ENCODE results near the gene SERPINA10. TPM values are rescaled to one million over a fixed set of nuclear protein-coding genes. Genes with fewer than 3 reads are reported as not detected.

Gene SERPINA10
- total RNA-seq, 1 donor from 2014 or later: not detected

- no peak overlapping the region for H3K27ac Mint-ChIP-seq (ENCODE audit: unreplicated experiment)
- no peak for DNase-seq (ENCODE audit: low spot score)
- H3K4me3 Mint-ChIP-seq (ENCODE audit: unreplicated experiment): no peak overlapping the region
- peaks cover 3% of the 10 kb centered on the region for H3K9me3 Mint-ChIP-seq (ENCODE audit: low read depth)
- TF ChIP-seq CTCF (IDR thresholded peaks at IDR 0.05): no peak
- H3K36me3 Mint-ChIP-seq (ENCODE audit: low read depth): no peaks in the 10 kb centered on the region
- H3K27me3 Mint-ChIP-seq (ENCODE audit: low read depth): peaks cover 9% of the 10 kb centered on the region
- no peaks in the 10 kb centered on the region for H3K4me1 Mint-ChIP-seq (ENCODE audit: low read depth)
These were observed 37.8 kb upstream of the SERPINA10 start for GRCh38 chr14:94330857-94331256.

GRCh38 chr14:94330432-94330831, 37.4 kb upstream of the SERPINA10 start:
- no peak for TF ChIP-seq CTCF (IDR thresholded peaks at IDR 0.05)
- no peaks in the 10 kb centered on the region for H3K36me3 Mint-ChIP-seq (ENCODE audit: low read depth)
- no peak overlapping the region for H3K27ac Mint-ChIP-seq (ENCODE audit: unreplicated experiment)
- H3K4me1 Mint-ChIP-seq (ENCODE audit: low read depth): no peaks in the 10 kb centered on the region
- no peak overlapping the region for H3K4me3 Mint-ChIP-seq (ENCODE audit: unreplicated experiment)
- no peak for DNase-seq (ENCODE audit: low spot score)
- peaks cover 3% of the 10 kb centered on the region for H3K9me3 Mint-ChIP-seq (ENCODE audit: low read depth)
- peaks cover 9% of the 10 kb centered on the region for H3K27me3 Mint-ChIP-seq (ENCODE audit: low read depth)

- Mint-ChIP-seq H3K4me3 (ENCODE audit: unreplicated experiment) (no peak overlapping the region), H3K4me1 (ENCODE audit: low read depth) (no peaks in the 10 kb centered on the region), H3K9me3 (ENCODE audit: low read depth) (peaks cover 3% of the 10 kb centered on the region), H3K27ac (ENCODE audit: unreplicated experiment) (no peak overlapping the region), H3K27me3 (ENCODE audit: low read depth) (peaks cover 9% of the 10 kb centered on the region), H3K36me3 (ENCODE audit: low read depth) (no peaks in the 10 kb centered on the region)
- TF ChIP-seq CTCF (IDR thresholded peaks at IDR 0.05): no peak
- DNase-seq (ENCODE audit: low spot score): no peak
These were observed 36.8 kb upstream of the SERPINA10 start for GRCh38 chr14:94329857-94330256.

GRCh38 chr14:94328196-94328595, 35.1 kb upstream of the SERPINA10 start:
- Mint-ChIP-seq H3K27me3 (ENCODE audit: low read depth) (no peaks in the 10 kb centered on the region), H3K4me1 (ENCODE audit: low read depth) (peaks cover 2% of the 10 kb centered on the region), H3K9me3 (ENCODE audit: low read depth) (peaks cover 3% of the 10 kb centered on the region), H3K4me3 (ENCODE audit: unreplicated experiment) (no peak overlapping the region), H3K27ac (ENCODE audit: unreplicated experiment) (no peak overlapping the region), H3K36me3 (ENCODE audit: low read depth) (no peaks in the 10 kb centered on the region)
- DNase-seq (ENCODE audit: low spot score): no peak
- TF ChIP-seq CTCF (IDR thresholded peaks at IDR 0.05): no peak

- H3K9me3 Mint-ChIP-seq (ENCODE audit: low read depth): peaks cover 6% of the 10 kb centered on the region
- DNase-seq (ENCODE audit: low spot score): no peak
- no peaks in the 10 kb centered on the region for H3K36me3 Mint-ChIP-seq (ENCODE audit: low read depth)
- peaks cover 9% of the 10 kb centered on the region for H3K4me1 Mint-ChIP-seq (ENCODE audit: low read depth)
- peaks cover 3% of the 10 kb centered on the region for H3K27me3 Mint-ChIP-seq (ENCODE audit: low read depth)
- no peak within 1 kb of the TSS for H3K27ac Mint-ChIP-seq (ENCODE audit: unreplicated experiment)
- TF ChIP-seq CTCF (IDR thresholded peaks at IDR 0.05): no peak
- no peak within 1 kb of the TSS for H3K4me3 Mint-ChIP-seq (ENCODE audit: unreplicated experiment)
These were observed 29.8 kb upstream of the SERPINA10 start, which contains the start of gene SERPINA6 for GRCh38 chr14:94322648-94323570. Gene SERPINA6, minus strand, starts transcription at chr14:94323336. Its CDS starts 8,688 bp downstream, at chr14:94314648.

Data from chondrocyte (in vitro differentiated cells).